PC-3 (cell line): ENCODE results near the gene GABRP.
"Not testable (repeated sequence)": the region's sequence is repeated elsewhere in the genome, so short reads cannot be mapped to it uniquely, and the experiment has no call there.

Source experiments
- CTCF ChIP-seq: fragments of 300-600 bp; sonication (generic); conservative IDR thresholded peaks from 2 replicates; pipeline ENCODE4 v1.5.1; 2017; ENCODE audit warnings: antibody characterized with exemption, low read depth, mild to moderate bottlenecking, low read length
- EZH2phosphoT487 ChIP-seq: fragments of 300-600 bp; sonication (generic); IDR thresholded peaks from 2 replicates; pipeline ENCODE4 v1.6.1; 2018; ENCODE audit warnings: mild to moderate bottlenecking, antibody characterized with exemption, low read length, borderline replicate concordance

- not testable (repeated sequence) for TF ChIP-seq CTCF, EZH2phosphoT487
These were observed 50.5 kb downstream of the GABRP start for GRCh38 chr5:170833981-170834380.
